Posterior cingulate gyrus (tissue), 11 donors: Measurements from ENCODE around the gene LRP3.

ENCODE experiments used
- DNase-seq, 10 donors: peaks; one replicate each; pipeline versions ENCODE4 v3.0.0 to v3.0.0-alpha.2; 2020 to 2021; ENCODE audit warnings: mixed read lengths in 3 of 10
- intact Hi-C: fragments of 100-400 bp; cut with DNase I; formaldehyde crosslinking; loops from one replicate; pipeline ENCODE4 v1.15.1; 2023

LRP3 gene

DNA sequence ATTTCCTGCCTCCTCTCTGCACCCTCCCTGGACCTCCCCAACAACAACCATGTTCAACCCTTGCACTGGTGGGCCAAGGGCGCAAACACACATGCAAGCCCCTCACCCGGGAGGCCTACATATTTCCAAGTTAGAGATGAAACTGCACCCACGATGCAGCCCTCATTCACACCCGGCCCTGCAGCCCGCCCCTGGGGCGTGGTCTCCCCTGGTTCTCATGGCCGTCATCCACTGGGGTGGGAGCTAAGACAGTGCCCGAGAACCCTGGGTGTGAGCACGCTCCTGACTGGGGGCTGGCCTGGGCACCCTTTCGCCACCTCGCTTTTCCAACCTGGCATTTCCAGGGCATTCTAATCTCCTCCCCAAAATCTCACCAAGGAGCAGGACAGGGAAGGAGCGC is 38.5 kb downstream of the LRP3 start:
- DNase-seq, result peak in 3 of 10 donors; percentile 14 to 57 (median 48)
- intact Hi-C loops, result no loop called here

DNA sequence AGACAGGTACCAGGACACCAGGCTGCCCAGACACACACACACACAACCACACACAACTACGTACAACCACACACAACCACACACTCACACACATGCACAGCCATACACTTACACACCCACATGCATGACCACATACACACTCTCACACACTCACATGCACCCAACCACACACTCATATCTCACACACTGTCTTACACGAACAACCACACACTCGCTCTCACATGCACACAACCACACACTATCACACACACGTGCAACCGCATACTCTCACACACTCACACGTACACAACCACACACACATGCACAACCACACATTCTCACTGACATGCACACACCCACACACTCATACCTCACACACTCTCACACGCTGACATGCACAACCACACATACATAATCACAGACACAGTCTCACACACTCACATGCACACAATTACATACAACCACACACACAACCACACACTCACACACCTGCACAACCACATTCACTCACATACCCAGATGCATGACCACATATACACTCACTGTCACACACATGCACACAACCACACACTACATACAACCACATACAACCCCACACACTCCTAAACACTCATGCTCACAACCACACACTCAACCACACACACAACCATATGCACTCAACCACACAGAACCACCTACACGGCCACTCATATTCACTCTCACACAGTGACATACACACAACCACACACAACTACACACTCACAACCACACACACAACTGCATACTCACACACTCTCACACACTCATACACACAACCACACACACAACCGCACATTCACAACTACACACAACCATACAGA is 39.1 kb downstream of the LRP3 start:
- DNase-seq, result peak in 2 of 10 donors; percentile 9 to 21
- intact Hi-C loops, result no loop called here

DNA sequence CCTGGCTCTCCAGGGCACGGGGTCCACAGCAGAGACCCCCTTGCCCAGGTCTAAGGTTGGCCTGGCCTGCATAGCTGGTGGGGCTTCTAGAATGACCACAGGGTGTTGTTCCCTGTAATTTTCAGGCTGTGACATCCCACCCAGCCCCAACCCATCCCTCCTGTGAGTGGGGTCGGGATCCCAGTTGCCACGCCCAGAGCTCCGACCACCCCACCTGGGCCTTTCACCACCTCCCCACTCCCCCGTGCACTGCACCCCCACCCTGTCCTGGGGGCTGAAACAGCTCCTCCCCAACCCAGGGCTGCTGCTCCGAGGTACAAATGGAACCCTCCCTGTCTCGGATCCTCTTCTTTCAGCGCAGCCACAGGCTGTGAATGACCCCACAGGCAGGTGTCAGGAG is 40.0 kb downstream of the LRP3 start:
- peak in 4 of 10 donors; percentile 4 to 49 (median 30) for DNase-seq
- intact Hi-C loops, result no loop called here

DNA sequence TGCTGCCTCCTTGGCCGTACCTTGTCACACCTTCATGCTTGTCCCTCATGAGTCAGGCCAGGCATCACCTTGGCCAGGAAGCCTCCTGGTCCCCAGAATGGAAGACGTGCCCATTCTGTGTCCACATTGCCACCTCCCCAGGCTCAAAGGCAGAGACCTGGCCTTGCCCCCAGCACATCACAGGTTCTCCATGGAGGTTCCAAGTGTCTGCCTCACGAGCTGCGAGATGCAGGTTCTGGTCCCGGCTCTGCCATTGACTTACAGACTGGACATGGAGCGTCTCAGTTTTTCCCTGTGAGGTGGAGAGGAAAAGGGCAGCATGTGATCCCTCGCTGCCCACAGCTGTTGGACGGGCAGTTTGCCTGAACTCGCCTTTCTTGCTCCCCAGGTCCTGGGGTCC is 40.6 kb downstream of the LRP3 start:
- intact Hi-C loops, result no loop called here
- peak in 3 of 10 donors; percentile 2 to 68 (median 35) for DNase-seq

DNA sequence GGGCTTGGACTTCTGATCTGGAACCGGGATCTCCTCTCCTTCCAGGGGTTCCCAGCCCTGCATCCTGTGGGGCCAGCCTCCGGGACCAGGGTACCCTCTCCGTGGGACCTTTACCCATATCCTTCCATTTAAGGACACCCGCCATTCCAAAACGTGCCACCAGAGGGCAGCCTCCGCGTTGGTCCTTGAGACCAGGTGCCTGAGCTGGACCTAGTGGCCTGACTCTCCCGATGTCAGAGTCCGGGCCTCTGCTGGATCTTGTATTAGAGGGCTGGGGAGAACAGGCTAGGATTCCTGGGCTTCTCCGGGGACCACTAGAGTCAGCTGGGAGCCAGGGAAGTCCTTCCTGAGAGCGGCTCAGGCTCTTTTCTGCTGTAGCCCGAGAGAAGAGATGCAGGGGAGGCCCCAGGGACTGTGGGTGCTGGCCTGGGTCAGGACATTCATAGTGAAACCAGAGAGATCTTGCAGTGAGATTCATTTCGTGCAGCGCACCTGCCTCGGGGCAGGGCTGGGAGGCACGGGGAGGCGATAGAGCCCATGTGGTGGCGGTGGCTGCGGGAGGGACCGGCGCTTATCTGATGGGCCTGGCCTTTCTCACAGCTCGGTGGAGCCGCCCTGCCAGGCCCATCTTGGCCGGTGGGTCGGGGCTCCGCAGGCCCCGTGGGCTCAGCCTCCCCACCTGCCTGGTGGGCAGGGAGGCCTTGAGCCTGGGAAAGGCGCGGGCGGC is 41.3 kb downstream of the LRP3 start:
- intact Hi-C loops, result no loop called here

DNA sequence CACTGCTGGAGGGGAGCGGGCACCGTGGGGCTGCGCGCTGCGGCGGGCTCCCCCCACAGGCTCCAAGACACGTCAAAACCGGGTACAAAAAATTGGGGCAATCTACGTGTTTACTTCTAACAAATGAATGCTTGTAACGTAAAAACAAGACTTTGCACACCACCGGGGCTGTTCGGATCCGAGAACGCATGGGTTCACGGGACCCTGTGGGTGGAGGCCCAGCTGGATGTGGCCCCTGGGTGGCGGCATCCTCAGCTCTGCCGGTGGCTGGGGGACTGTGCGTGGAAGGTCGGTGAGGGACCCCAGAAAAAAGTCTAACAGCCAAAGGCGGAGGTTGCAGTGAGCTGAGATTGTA is 41.8 kb downstream of the LRP3 start:
- peak in 2 of 10 donors; percentile 24 to 29 for DNase-seq
- intact Hi-C loops, result no loop called here

More for the DNA sequence above, 41.3 kb downstream of the LRP3 start:
- peak; percentile 64 to 96 (median 85) for DNase-seq

DNA sequence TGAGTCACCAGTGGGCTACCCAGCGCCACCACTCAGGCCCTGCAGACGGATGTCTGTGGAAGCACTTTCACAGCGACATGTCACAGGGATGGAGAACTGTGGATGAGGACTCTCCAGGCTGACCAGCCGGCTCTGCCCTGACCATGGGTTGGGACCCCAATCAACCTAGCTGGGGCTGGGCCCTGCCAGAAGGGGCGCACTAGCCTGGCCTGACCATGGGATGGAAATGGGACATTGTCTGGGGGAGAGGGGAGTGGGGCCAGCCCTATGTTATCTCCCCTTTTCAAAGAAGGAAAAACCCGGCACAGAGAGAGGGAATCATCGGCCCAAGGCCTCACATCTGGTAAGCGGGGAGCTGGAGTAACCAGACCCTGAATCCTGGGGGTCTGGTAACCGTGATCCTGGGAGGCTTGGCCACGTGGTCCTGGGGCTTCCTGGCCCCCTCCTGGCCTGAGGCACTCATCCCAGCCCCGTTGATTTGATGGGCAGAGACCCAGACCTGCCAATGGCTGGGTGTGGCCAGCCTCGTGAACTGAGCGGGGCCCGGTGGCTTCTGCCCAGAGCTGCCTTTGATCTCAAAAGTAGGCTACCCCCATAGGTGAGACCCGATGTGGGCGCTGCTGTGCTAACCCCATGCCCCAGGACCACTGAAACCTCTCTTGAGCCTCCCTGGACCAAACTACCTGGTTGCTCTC is 42.7 kb downstream of the LRP3 start:
- intact Hi-C loops, result no loop called here
- DNase-seq, result peak in 4 of 10 donors; percentile 14 to 70 (median 62)

DNA sequence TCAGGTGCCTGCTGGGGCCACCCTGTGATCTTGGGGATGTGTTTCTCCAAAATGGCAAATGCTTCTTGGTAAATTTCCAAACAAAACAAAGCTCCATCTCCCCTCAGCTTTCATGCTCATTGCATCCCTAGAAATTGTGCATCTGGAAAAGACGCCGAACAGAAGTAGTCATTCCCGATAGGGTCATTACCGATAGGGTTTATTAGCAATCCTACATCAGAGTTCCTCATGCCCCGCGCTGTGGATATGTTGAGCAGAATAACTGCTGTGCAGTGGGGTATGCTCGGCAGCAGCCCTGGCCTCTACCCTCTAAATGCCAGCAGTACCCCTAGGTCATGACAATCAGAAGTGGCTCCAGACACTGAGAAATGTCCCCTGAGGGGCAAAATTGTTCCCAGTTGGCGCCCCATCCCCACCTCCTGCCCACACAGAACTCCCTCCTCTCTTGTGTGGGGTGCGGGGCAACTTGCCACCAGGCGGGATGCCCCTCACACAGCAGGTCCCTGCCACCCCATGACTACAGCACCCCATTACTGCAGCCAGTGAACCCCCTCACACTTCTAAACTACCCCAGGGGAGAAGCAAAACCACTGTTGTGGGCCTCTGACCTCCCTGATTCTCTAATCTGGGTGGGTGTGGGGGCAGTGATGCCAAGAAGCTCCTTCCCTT is 44.5 kb downstream of the LRP3 start:
- DNase-seq, result peak in 4 of 10 donors; percentile 9 to 61 (median 24)
- intact Hi-C loops, result no loop called here

DNA sequence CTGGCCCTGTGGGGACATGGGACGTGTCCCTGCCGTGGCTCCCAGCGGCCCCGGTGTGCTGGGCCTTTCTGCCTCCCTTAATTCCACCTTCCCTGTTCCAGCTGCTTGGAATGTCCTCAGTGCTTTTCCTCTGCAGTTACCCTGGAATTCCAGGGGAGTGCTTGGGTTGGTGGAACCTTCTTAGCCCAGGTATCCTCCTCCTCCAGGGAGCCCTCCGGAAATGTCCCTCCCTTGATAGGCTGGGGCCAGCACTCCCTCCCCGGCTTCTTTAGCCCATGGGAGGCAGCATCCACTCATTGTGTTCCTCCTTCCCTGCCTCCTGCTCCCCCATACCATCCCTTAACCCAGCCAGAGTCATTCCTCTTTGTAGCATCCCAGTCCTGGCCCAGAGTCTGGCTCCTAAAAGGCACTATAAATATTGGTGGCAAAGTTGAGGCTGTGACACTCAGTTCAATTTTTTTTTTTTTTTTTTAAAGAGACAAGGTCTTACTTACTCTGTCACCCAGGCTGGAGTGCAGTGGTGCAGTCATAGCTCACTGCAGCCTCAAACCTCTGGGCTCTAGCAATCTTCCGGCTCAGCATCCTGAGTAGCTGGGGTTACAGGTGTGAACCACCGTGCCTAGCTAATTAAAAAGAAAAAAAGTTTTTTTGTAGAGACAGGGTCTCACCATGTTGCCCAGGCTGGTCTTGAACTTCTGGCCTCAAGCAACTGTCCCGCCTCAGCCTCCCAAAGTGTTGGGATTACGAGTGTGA is 45.3 kb downstream of the LRP3 start:
- DNase-seq, result peak in 4 of 10 donors; percentile 2 to 45 (median 24)
- intact Hi-C loops, result no loop called here

DNA sequence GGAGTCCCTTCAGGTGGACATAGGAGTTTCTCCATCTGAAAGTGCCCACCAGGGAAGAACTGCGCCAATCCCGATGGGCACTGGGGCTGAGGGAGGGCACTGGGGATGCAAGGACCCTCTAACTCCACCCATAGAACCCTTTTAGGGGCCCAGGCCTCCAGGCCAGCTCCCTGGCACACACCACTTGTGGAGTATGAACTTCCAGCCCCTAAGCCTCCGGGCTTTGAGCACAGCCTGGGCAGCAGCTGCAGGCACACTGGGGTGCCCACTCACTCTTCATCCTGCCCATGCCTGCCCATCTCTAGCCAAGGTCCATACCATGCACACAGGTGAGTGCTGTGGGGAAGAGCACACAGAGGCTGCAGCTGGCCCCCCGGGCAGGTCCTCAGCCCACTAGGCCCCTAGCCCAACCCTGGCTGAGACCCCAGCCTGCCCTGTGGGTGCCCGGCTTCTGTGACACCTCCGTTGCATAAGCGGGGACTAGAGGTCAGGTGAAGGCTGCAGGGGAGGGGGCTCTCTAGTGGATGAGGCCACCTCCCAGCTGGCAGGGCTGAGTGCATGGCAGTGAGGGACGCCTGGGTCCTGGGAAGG is 46.1 kb downstream of the LRP3 start:
- intact Hi-C loops, result loop anchor here (2.0 to 5.0 kb wide), 2 partner anchors 167 to 532 kb away; no protein-coding TSS in a partner anchor
- peak in 4 of 10 donors; percentile 20 to 76 (median 62) for DNase-seq

DNA sequence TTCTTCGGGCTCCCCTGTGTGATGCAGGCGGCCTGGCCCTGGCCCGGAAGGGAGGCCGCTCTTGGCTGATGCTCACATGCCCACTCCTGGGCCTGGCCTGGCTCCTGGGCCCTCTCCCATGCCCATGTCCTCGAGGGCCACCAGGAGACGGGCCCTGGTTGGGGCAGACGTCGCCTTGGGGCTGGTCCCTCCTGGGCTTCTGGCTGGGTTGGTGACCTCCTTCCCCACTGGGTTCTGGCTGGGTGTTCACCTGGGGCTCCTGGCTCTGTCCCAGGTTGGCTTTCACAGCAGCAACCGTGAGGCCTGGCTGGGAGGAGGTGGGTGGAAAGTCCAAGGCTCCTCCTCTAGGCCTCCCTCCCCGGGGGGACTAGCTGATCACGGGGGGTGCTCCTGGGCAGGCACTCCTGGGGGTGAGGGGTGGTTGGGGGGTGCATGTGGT is 47.0 kb downstream of the LRP3 start:
- intact Hi-C loops, result loop anchor here (2.0 to 5.0 kb wide), 2 partner anchors 166 to 531 kb away; no protein-coding TSS in a partner anchor
- peak in 3 of 10 donors; percentile 68 to 81 (median 75) for DNase-seq

DNA sequence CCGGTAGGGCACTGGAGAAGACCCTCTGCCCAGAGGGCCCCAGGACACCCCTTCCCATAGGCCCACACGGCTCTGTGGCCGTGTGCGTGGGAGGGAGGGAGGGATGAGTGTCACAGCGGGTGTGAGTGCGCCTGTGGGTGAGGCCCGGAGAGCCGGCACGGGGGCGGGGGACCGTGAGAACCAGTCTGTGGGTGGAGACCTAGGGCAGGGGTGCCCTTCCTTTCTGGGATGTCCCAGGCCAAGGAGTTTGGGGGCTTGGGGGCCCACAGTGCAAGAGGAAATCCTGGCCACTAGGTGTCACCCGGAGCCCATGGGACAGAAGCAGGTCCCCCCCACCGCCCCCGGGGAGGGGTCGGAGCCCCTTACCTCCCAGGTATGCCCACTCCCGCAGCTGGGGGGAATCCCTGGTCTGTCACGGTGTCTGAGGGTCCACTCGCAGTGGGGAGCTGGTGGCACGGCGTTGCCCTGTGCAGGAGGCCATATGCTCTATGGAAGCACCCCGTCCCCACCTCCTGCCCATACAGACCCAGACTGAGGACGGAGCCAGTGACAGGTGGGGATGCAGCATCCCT is 47.5 kb downstream of the LRP3 start:
- intact Hi-C loops, result loop anchor here (2.0 to 5.0 kb wide), 2 partner anchors 165 to 531 kb away; no protein-coding TSS in a partner anchor
- DNase-seq, result peak in 3 of 10 donors; percentile 31 to 79 (median 70)

DNA sequence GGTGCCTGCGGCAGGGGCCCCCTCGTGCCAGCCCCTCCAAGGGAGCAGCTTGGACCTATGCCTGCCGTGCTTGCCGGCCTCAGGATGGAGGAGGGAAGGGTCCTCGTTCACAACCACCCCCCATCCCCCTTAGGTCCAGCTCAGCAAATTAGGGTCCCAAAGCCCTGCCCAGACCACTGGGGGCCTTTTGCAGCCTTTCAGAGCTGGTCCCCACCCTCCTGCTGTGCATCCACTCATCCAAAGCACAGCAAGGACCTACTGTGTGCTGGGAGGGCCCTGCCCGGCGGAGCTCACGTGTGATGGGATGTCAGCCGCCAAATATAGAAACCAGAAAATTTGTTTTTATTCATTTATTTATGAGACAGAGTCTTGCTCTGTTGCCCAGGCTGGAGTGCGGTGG is 48.0 kb downstream of the LRP3 start:
- peak in 3 of 10 donors; percentile 7 to 59 (median 46) for DNase-seq
- intact Hi-C loops, result loop anchor here (5.0 kb wide), 1 partner anchor 530 kb away; no protein-coding TSS in a partner anchor

DNA sequence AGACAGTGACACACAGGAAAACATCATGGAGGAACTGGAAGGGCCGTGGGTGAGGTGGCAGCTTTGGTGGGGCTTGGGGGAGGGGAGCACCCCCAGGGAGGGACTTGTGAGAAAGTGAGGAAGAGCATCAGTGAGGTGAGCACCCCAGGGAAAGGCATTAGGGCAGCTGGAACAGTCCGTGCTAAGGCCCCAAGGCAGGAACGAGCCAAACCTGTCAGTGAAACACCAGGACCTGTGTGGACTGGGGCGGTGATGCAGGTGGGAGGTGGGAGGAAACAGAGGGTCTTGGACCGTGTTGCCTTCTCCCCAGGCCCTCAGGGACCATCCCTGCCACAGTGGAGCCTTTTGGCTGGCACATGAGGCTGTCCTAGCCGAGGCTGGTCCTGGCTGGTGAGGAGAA is 48.8 kb downstream of the LRP3 start:
- peak in 3 of 10 donors; percentile 1 to 49 (median 47) for DNase-seq
- intact Hi-C loops, result loop anchor here (5.0 kb wide), 1 partner anchor 529 kb away; no protein-coding TSS in a partner anchor

DNA sequence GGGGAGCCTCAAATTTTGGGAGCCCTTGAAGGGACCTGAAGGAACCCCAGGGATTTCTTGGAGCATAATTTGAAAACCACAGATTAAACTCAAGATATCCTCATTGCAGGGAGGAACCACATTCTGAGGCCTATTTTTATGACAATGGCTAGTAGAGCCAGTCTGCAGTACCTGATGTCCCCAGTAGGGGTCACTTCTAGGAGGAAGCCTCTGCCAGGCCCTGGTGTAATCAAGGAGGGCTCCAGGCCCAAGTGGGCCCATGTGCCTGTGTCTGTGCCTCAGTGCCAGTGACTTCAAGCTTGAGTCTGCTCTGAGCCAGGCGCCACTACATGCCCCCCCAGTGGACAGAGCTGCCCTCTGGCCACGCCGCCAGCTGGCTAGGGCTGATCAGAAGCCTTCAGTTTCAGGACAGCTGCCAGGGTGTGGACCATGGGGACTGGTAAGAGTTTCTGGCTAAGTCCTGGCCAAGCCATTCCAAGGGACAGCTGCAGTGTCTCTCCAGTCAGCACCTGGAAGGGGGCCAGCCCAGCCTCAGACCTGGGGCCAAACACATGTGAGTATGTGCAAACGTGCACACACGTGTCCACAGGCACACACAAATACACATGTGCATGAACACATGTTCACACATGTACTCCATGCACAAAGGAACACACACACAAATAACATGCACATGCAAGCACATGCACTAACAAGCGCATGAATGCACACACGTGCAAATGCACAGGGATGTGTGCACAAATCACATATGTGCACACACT is 52.0 kb downstream of the LRP3 start:
- intact Hi-C loops, result no loop called here
- peak in 3 of 10 donors; percentile 17 to 79 (median 77) for DNase-seq

DNA sequence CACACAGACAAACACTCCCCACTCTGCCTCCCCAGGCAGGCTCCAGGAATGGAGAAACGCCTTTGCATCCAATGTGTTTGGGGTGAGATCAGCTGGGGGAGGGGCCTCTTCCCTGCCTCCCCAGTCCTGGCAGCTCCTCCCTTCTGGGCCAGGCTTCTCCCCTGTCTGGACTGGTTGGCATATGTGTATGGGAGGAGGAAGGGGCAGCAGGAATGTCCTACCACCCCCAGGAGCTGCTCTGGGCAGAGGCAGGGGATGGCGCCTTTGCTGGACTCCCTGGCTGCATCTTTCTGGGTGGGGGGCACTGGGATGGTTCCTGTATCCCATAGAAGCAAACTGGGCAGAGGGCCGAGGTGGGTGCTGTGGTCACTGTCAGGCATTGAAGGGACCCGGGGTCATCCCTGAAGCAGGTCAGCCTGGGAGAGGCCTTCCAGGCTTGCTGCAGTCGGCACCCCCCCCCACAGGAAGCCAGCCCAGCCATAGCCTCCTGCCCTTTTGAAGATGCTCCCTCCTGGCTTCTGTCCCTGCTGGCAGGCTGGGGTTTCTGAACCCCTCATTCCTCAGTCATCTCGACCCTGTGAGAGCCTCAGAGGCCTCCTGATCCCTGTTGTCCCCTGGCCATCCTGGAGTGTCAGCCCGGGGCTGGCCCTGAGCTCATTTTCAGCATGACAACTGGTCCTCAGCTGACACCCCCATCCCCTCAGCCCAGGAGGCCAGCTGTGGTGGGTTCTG is 52.7 kb downstream of the LRP3 start:
- DNase-seq, result peak in 3 of 10 donors; percentile 8 to 68 (median 57)
- intact Hi-C loops, result no loop called here

DNA sequence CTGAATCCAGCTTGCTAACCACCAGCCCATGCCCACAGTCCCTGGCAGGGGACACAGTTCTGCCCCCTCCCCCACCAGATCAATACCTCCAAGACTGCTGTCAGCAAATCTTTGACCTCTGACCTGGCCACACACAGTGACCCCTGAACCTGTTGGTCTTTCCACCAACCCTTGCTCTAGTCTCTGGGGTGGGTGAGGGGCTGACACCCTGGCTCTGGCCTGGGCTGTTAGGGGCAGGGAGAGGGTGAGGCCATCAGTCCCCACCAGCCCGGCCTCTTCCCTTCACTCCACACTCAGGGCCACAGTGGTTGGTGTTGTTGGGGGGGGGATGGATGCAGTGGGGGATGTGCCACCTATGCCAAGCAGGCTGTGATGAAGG is 53.3 kb downstream of the LRP3 start:
- DNase-seq, result peak in 3 of 10 donors; percentile 15 to 54 (median 39)
- intact Hi-C loops, result no loop called here
